SHP77 (cell line): Measurements from ENCODE around the gene UACA.
"Not testable (repeated sequence)": the region's sequence is repeated elsewhere in the genome, so short reads cannot be mapped to it uniquely, and the experiment has no call there.

Experiments used
- DNase-seq, 2 experiments: peaks; one replicate each; lab custom pipeline; 2025; lab: John Stamatoyannopoulos, UW

UACA gene

GRCh38 chr15:70627322-70627721, 136.0 kb downstream of the UACA start:
- no peak for DNase-seq

DNA sequence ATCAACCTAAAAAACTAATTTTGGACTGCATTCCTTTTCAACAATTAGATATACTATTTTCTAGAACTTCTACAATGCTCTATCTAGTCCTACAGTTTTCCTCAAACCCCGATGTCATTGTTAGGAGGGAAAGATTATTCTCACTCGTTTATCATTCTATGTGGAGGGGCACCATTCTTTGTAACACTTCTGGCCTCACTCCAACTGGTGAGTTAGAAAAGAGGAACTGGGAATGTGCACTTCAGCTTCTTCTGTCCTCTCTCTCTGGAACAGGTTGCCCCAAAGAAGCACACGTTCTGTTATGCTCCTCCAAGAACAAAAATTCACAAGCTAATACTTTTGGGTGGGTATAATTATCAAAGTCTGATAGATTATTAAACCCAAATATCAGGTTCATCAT, 137.9 kb downstream of the UACA start:
- DNase-seq = no peak

DNA sequence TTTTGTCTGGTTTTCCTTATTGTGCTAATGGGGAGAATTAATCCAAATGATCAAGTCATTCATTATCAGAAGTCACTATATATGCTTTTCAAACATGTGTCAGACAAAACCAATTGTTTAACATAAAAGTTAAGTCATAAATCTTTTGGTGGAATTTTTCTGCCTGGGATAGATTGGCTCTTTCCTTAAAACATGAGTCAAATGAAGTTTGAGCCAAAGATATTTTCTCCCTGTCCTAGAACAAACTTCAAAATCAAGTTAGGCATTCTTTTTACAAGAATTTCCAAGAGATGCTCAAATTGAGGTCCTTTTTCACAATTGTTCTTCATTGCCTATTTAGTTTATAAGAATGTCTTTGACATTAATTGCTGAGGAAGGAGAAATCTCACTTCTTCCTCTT, 138.3 kb downstream of the UACA start:
- no peak for DNase-seq

GRCh38 chr15:70618929-70619328, 144.4 kb downstream of the UACA start:
- DNase-seq = no peak

DNA sequence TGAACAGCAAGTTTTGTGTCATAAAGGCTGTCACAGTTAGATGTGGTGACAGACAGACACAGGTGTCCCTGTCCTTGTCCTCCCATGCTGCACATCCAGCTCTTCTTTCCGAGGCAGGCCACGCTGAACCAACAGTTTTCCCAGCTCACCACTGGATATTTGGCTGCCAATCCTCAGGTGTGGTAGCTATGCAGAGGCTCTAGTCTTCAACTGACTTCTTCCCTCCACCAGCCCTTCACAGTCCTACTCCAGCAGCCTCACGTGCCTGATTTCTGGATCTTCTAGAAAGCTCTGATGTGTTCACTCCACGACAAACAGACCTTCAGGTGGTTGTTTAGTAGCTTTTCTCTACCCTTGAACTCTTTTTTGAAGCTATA, 145.5 kb downstream of the UACA start:
- DNase-seq = no peak

DNA sequence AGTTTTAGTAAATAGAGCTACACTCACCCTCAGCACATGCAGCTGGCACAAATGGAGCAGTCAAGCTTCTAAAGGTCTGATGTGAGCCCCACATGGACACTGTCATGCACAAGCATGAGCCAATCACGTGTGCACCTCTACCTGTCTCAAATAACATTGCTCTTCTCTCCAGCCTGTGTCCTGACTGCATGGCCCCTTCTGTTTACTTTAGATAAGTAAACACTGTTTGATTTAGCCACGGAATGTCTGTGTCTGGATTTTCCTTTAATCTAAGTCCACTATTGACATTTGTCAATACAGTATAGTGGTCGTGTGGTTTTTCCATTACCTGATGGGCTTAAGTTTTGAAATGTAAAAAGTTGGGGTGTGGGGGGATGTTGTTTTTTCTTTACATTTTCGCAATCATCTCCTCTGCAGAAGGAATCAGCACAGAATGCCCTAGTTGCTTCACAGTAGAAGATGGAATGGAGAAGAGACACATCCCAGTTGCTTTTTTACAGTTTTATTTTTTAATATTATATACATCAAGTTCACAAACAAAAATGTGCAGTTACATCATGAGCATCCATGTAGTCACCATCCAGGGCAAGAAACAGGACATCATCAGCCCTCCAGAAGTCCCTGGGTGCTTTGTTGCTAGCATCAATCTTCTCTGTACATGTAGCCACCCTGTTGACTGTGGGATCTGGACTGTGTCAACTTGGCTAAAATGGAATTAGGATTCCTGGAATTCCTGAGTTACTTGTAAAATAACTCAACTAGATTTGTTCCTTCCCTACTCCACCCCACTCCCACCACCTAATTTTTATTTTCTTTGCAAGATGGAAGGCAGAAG, 146.1 kb downstream of the UACA start:
- peak in 1 of 2 experiments; percentile 1 for DNase-seq

DNA sequence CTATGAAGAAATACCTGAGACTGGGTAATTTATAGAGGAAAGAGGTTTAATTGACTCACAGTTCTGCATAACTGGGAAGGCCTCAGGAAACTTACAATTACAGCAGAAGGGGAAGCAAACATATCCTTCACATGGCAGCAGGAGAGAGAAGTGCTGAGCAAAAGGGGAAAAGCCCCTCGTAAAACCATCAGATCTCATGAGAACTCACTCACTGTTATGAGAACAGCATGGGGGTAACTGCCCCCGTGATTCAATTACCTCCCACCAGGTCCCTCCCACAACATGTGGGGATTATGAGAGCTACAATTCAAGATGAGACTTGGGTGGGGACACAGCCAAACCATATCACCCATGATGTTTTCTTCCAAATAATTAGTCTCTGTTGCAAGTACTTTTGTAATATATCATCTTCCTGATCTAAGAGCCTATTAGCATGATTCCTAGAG, 147.0 kb downstream of the UACA start:
- DNase-seq = not testable (repeated sequence)

DNA sequence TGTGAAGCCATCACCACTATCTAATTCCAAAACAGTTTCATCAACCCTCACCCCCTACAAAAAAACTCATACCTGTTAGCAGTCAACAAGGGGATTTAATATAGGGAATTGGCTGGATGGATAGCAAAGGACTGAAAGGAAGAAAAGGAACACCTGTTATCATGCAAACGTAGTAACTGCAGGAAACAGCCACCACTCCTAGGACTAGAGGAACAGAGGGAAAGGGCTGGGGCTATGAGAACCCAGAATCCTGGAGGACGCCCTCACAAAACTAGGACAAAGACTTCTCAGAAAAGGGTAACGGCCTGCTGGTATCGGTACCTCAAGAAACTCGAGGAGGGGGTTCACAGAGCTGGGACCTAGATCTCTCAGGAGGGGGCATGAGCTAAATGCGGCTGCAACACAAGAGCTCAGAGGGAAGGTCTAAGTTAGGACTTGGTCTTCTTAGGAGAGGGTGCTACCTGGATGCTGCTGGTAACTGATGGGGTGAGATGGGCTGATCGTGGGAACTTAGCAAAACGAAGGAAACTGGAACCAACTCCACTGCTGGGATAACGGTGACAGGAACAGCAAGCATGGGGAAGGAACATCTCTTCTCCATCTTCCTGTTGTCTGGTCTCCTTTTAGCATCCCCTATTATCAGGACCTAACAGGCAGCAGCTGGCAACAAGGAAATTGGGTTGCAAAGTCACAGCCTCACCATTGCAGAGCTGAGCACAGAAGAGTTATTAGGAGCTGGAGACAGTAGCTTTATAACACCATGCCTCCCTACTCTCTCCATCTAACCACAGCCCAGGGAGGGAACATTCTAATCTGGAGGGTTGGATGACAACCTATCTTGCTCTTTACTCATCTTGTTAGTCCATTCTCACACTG, 147.7 kb downstream of the UACA start:
- no peak for DNase-seq

DNA sequence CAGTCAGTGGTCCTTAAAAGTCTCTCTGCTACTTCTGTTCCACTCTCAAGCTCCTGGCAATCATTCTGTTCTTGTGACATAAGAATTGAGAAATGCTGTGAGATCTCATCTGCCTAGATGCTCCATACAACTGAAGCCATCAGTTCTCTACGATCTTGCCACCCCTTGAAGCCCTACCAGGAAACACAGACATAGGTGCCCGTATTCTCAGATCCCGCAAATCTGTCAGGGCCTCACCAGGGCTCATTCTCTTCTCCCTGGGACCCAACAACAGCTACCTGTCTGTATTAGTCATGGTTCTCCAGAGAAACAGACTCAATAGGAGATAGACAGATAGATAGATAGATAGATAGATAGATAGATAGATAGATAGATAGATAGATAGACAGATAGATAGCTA, 149.1 kb downstream of the UACA start:
- DNase-seq = no peak

GRCh38 chr15:70613271-70613670, 150.1 kb downstream of the UACA start:
- DNase-seq = no peak

DNA sequence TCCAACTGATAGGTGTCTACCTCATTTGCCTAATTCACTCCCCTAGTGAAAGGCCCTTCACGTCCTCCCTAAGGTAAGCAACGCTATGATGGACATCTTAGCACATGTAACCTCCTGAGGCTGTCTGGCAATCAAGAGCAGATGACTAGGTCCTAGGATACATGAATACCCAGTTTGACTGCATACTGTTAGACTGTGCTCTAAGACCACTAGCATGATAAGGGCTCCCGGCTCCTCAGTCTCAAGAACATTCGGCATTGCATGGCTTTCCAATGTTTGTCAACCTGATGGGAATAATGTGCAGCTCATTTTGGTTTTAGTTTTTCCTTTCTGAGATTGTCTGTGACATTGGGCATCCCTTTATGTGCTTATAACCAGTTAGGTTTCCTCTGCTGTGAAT, 152.1 kb downstream of the UACA start:
- DNase-seq = no peak

GRCh38 chr15:70610541-70610940, 152.8 kb downstream of the UACA start:
- no peak for DNase-seq

GRCh38 chr15:70609889-70610288, 153.5 kb downstream of the UACA start:
- DNase-seq = no peak

DNA sequence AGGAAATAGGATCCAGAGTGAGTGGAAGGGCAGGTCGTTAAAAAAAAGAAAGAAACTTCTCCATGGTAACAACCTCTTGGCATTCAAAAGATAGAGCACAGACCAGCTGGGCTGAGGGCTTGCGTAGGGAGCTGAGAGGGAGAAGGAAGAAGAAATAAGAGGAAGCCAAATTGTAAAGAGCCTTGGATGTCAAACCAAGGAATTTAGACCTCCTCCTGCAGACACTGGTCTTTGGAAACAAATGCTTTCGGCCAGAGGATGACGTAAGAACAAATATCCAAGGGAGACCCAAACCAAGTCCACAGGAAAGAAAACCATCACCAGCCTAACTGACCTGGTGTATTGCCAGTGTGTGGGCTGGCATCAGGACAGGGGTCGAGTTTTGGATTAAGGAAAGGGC, 155.2 kb downstream of the UACA start:
- no peak for DNase-seq

DNA sequence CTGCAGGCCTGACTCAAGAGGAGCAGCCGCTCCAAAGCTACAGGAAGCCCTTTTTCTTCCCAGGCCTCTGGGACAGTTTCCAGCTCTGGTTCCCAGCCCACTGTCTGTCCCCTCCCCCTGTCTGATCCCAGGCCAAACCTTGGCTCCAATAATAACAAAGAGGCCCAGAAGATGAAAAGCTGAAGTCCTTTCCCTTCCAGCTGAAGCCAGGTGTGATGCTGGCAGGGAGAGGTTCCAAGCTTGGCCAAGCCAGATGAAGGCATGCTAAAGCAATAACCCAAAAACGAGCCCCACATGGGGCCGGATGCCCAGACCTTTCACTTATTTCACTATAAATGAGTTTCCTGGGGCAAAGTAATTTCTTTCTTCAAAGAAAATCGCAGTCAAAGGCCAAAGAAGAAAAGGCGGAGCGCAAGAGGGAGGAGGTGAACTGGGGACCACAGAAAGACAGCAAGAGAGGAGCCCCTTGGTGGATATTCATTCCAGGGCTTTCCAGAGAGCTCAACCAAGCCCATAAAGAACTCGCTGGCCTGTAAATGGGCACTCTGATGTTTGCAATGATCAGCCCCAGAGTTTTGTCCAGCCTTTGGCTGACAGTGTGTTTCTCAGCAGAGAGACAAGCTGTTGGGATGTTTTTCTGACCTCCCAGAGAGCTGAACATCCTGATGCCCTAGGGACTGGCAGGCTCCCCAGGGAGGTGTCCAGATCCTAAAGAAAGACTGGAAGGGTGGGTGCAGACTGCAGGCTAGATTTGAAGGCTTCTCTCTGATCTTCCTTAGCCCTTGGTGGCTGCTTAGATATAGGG, 157.6 kb downstream of the UACA start:
- DNase-seq = no peak

- DNase-seq = no peak
Measured at GRCh38 chr15:70604666-70605315, 158.6 kb downstream of the UACA start.
